HG03378 (cell line): ENCODE measurements around the gene CREB5.

Source experiments
- ATAC-seq: cut with Tn5 transposase; IDR thresholded peaks from one replicate; pipeline ENCODE4 v1.9.1; 2021; ENCODE audit warnings: mild to moderate bottlenecking, moderate library complexity; ENCODE audit not compliant: unreplicated experiment

The CREB5 gene

DNA sequence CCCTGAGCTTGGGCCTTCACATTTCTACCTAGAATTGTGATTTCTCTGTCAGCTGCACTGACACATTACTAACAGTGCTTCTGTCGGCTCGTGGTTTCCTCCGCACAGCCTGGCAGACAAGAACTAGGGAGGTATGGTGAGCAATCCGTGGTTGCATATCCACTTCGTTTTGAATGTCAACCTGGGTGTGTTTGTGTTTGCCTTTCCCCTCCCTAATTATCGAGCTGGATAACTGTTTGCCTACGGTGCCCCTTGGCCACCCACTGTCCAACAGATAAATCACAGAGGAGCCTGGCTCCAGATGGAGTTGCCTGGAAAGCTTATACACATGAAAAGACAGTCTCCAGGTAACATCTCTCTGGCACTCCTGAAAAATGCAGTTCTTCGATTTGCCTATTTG is 317.0 kb downstream of the CREB5 start:
- no peak for ATAC-seq

DNA sequence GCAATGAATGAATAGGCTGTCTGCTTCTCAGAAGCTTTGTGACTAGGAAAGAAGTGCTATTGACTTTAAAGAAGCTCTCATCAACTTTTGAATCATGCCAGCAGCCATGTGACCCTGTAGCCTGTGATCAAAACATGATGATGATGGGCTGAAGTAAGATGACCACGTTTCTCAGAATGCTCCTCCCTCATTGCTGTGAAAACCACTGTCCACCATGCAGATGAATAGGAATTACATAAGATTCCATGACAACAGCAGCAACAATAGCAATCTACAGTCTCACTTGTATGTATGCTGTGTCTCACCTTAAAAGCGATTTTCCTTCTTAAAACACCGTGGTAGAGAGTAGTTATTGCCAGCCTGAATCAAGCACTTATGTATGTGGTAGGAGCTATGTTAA is 317.4 kb downstream of the CREB5 start:
- no peak for ATAC-seq

DNA sequence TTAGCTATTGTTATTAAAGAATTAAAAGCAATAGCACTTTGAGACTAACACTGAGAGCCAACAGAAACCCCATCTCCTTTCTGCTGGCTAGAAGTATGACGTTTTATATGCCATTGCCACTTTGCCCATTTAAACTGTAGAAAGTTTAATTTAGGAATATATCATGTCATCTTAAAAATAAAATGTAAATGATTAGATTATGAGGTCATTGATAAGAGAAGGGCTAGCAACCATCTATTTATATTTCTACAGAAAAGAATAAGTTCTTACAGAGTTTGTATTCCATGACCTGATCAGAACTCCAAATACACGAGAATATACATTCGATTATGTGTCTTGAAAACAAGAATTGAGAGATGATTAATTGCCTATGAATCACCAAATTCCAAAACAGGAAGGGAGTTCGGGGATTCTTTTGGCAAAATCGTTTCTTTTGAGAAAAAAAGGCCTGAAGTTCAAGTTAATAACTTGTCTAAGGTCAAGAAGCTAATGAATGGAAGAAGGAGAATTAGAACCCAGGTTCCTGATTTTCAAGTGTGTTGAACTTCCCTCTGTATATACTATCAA is 318.9 kb downstream of the CREB5 start:
- no peak for ATAC-seq

DNA sequence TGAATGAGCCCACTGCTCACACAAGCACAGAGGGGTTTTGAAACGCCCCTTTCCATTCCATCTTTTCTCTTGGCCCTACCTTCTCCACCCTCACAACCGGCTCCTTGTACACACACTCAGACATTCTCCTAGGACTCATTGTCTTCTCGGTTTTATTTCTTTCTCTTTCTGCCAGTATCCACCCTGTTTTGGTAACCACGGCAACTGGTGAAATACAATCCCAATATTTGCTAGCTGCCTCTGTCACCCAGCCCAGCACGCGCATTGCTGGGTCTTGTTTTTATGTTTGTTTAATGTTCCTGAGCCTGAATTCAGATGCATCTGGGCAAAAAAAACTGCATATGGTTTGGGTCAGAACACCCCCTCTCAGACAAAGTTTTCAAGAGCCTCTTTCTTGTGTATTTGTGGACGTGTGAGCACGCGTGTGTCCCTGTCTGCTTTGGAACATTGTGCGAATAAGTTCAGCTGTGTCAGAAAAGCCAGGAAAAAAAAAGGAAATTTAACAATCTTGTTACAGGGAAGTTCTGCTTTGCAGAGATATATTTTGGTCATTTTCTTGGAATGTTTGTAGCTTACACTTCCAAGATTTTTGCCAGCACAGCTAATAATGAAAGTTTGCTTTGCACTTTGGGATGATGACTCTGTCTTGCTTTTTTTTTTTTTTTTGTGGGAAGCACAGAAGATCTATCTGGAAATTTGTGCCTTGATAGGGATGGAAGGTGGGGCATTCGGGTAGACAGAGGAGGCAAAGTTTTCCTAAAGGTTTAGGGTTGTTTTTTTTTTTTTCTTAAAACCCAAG is 320.0 kb downstream of the CREB5 start:
- ATAC-seq, result no peak

DNA sequence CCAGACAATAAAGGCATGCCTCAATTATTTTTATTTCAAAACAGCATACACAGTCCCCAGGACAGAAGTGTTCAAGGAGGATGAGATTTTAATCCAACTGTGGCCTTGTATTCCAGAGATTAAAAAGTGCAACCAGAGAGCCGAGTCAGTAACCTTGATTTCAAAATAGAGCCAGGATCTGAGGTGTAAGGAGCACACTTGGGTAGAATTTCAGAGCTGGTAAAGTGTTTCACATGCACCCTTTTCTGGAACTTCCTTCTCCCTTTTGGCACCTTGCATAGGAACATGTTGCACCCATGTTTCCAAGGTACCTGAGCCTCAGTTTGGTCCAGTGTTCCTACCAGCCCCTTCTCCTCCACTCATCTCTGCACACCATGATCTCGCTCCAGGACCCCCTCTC is 320.7 kb downstream of the CREB5 start:
- ATAC-seq, result no peak

DNA sequence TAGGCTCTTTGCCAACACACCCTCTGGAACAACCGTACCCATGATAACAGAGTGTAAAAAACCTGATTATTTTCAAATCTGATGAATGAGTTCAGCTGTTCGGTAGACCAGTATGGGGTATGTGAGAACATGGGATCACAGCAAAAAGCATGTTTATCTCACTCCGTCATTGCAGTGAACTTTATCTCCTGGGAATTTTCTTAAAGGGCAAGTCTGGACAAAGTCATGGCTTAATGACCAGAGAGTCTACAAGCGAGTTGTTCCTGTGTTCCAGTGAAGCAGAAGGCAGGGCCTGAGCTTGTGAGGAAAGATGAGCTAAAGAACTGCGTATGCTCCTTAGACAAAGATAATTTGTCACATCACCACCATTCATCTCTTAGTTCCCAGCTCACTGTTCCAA is 326.1 kb downstream of the CREB5 start:
- no peak for ATAC-seq

DNA sequence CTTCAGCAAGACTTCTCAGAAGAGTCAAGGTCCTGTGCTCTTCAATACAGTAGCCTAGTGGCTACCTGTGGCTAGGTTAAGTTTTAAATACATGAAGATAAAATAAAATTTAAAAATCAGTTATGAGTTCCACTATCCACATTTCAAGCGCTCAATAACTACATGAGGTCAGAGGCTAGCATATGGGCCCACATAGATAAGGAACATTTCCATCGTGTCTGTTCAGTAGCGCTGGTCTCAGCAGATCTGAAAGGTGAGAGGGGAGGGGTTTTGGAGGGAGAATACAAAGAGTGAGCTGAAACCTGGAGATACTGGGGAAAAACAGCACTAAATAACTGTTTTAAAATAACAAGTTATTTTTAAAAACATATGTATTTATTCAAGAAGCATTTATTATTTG is 326.8 kb downstream of the CREB5 start:
- ATAC-seq, result no peak

DNA sequence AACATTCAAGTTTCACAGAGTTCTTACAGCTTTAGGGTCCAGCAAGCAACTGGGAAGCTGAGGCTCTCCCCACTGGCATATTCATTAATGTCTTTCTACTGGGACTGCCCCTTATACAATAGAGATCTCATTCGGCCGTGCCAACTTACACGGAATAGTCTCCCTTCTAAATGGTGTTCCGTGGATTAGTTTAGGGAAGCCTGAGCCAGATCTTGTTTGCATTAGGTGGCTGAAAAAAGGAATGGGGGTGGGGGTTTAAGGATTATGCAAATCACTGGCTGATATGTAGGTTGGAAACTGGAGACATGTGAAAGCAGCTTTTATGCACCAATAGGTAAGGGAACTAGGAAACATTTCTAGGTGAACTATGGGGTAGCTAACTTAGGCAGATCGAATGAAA is 327.5 kb downstream of the CREB5 start:
- no peak for ATAC-seq

GRCh38 chr7:28744951-28745350 is 332.6 kb downstream of the CREB5 start:
- no peak for ATAC-seq

- no peak for ATAC-seq
These were observed 333.0 kb downstream of the CREB5 start for GRCh38 chr7:28745351-28745750.

DNA sequence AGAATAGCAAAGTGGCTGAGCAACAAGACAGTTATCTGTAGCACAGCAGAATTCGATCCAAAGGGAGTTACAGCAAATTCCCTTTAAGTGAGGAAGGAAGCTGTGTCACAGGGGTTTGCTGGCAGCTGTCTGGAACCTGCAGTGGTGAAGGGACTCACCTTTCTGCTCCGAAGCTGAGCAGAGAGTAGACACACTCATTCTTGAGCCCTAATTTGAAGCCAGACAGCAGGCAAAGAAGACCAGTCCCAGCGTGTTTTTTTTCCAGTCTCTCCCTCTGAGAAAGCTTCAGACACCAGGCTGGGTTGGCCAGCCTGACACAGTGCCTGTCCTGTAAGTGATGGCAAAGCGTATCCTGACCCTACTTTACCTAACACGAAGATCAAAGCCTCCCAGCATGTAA is 335.1 kb downstream of the CREB5 start:
- no peak for ATAC-seq

DNA sequence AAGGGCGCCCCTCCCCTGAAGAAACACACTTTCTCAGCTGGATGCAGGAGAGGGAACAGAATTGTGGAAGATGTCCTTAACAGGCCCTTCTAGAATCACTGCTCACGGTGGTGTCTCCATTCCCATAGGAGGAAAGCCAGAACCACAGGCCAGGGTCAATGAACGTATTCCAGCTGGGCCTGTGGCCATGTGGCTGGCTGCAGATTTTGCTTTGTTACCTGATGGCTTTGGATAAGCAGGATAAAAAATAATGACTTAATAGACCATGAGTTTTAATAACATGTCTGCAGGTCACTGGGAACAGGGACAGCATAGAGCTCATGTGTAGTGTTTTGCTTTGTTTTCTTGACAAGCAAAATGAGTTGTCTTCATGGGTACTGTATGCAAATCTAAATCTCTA is 335.5 kb downstream of the CREB5 start:
- no peak for ATAC-seq

GRCh38 chr7:28748346-28748745 is 336.0 kb downstream of the CREB5 start:
- ATAC-seq, result no peak

- peak; percentile 51 for ATAC-seq
These were observed 336.7 kb downstream of the CREB5 start for GRCh38 chr7:28748933-28749584.

DNA sequence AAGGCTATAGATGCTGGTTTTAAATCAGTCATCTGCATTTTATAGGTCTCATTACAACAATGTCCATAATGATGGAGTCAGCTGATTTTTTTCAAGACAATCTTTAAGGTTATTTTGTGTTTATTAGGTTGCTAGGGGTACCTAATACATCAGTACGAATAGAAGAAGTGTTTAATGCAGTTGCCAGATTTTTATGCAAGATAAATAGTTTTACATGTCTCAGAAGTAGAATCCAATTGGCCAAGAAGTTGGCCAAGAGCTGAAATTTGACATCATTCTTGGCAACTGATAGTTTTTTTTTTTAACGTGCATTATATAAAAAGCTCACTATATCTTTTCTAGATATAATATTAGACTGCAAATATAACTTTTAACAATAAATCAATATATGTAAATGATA is 337.3 kb downstream of the CREB5 start:
- no peak for ATAC-seq

DNA sequence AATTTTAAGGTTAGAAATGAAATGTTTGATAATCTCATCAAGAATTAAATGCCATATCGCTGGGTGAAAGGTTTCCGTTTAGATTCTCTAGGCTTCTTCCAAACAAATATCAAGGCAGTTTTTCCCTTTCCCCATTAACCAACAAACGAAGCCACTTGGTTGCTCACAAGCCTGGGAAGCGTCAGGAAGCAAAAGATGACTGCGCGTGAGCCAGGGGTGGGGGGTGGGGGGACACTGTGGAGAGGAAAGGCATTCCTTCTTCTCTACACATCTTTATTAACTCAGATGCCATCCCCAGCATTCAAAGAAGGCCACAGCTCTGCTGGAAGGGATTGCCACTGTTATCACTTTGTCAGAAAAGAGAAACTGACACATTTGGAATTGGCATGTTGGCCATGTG is 338.7 kb downstream of the CREB5 start:
- no peak for ATAC-seq

DNA sequence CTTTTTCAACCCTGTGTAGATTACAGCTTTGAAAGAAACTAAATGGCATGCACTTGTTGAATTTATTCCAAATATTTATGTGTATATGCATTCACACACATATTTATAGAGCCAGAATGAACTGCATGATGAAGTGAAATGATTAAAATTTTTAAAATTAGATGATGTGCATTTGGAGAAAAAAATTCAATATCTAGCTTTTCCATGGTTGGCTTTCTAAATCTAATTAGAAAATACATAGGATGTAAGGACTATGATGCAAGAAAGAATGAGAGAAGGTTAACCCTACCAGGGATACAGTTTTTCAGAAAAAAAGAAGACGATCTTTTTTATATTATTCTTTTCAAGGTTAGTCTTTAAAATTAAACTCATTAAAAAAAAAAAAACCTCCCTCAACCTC is 341.3 kb downstream of the CREB5 start:
- no peak for ATAC-seq

GRCh38 chr7:28754027-28754426 is 341.7 kb downstream of the CREB5 start:
- no peak for ATAC-seq

- ATAC-seq, result no peak
These were observed 342.1 kb downstream of the CREB5 start for GRCh38 chr7:28754447-28754846.

DNA sequence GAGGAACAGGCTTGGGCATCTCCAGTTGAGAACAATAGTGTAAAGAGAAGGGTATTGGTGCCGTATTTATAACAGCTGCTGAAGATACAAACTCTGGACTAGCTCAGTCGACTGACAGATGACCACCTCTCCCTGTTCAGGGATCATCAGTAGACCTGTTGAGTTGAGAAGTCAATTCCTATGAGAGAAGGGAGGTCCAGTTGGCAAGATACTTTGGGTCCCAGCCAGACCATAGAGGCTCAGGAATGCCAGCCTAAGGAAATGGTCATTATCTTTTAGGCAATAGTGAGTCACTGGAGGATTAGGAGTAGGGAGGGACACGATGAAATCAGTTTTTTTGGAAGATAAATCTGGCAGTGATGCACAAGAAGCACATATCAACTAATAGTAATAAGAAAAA is 342.9 kb downstream of the CREB5 start:
- ATAC-seq, result no peak

DNA sequence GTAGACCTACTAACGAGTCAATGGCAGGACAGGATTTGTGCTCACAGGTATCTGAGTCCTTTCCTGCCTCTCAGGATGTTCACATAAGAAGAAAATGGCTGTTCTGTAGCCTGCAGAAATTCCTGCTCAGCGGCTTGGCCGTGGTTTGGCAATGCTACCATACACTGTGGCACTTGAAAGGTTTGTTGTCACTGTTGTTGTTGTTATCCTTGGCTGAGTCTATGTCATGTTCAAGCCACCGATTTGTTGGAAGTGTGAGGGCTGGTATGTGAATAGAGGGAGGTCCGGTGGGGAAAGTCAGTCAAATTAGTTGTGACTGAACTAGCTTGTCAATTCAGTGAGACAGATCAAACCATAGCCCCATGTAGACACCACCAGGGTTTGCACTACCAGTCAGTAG is 345.9 kb downstream of the CREB5 start:
- ATAC-seq, result no peak

DNA sequence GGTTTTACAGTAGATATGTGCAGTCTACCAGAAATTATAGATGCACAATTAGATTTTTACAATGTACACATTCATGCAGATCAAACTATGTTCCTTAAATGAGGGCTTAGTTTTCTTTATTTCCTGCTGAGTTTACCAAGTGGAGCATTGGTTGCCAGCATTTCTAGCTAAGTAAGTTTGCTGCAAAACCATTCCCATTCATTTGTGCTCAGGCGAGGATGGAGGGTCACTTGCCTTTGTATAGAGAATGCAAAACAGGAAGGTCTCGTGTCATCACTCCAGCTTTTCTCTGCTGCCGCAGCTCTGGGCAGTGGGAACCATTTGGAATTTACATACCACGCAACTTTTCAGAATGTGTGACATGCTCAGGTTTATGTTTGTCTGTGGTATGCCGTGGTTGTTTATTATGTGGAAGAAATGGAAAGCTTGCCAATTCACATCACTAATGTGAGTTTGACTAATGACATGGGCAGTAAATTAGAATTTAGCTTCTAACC is 347.2 kb downstream of the CREB5 start:
- ATAC-seq, result no peak
